Stimulated activated CD8-positive, alpha-beta memory T cell treated with anti-CD3 and anti-CD28 coated beads, Interleukin-15, amount 100 ng/mL, for 48 hours (primary cell): Measurements from ENCODE around the gene FAM89B.

Experiments used
- DNase-seq, 2 donors: peaks; one replicate each; pipeline ENCODE4 v3.0.0-alpha.2; 2020; ENCODE audit warnings: low read depth in 2 of 2

Gene FAM89B

DNA sequence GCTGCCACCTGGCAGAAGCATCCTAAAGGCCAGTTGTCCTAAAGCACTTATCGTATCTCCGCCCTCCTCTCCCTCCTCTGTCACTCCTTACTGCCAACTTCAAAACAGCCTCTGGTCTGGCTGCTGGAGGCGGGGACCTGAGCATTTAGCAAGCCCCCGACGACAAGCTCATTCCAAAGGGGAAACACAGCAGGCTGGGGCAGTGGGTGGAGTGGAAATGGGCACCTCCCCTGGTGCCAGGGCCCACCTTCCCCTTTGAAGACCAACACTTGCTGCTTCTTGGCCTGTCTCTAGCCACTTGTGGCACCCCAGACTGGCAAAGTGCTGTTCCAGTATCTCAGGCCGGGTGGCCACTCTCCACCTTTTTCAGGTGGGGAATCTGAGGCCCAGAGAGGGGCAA lies 38.1 kb downstream of the FAM89B start:
- DNase-seq = no peak

DNA sequence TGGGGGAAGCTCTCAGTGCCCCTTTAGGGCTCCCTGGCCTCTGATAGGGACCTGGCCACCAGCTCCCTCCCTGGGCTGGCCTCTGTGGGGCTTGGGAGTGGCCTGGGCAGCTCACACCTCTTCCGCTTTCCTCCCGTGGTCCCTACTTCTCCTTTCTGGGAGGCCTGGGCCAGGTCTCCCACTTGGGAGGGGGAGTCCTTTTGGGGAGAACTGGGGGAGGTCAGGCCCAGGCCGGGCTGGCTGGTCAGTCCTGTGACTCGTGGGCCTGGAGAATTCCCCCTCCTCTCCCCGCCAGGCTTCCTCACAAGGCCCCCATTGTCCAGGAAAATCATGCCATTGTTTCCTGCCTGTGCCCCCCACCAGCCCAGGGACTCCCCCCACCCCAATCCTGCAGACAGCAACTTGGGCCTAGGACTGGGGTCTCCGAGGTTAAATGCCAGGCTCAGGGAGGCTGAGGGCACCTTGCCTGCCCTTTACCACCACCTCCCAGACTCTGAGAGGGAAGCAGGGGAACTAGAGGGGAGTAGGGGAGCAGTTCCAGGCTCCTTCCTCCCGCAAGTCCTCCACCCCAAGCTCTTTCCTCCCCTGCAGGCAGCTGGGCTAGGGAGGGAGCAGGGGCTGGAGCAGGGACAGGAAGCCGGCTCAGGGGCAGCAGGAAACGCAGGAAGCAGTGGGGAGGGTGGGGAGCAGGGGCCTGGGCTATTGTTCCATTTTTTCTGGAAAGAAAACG lies 38.9 kb downstream of the FAM89B start:
- no peak for DNase-seq

DNA sequence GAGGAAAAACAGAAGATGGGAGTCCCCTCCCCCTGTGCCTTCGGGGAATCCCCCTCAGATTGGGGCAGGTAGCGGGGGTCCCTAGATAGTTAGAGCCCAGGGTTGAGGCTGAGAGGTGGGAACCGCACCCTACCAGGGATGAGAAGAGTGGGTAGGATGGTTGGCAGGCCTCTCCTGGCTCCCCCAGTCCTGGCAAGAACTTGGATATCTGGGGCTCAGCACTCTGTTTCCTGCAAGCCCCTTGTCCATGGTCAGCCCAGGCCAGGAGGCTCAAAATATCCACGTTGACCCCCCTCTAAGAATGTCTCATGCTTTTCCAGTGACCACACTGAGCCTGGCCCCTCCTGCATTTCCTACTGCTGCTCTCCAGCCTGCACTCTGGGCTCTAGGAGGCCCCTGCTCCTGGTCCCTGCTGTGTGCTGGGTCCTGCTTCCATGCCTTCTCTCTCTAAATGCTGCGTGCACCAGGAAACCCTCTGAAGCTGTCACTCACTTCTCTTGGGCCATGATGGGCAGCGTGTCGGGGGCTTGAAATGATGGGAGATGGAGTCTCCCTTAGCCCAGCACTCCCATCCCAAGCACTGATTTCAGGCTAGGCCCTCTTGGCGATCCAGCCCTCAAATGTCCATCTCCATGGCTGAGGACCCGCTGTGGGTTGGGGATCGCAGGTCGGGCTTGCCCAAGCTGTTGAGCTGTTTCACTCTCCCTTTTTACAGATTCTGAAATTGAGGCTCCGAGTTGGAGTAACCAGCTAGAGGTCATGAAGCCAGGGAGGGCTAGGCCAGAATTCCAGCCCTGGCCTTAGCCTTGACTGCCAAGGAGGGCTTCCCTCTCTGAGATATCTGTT lies 39.6 kb downstream of the FAM89B start:
- no peak for DNase-seq

DNA sequence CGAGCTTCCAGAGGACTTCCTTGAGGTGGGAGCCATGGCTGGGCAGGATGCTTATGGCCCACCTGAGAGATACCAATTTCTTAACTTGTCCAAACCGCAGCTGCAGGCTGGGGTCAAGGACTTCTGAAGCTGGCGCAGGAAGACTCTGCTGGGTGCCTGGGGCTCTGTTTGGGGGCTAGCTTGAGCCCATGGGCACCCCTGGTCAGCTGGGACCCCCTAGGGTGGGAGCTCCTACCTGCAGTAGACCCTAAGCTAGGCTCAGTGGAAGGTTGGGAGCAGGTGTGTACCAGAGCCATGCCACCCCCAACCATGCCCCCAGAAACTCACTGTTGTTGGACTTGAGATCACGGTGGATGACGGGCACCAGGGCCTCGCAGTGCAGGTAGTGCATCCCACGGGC lies 40.4 kb downstream of the FAM89B start:
- no peak for DNase-seq

DNA sequence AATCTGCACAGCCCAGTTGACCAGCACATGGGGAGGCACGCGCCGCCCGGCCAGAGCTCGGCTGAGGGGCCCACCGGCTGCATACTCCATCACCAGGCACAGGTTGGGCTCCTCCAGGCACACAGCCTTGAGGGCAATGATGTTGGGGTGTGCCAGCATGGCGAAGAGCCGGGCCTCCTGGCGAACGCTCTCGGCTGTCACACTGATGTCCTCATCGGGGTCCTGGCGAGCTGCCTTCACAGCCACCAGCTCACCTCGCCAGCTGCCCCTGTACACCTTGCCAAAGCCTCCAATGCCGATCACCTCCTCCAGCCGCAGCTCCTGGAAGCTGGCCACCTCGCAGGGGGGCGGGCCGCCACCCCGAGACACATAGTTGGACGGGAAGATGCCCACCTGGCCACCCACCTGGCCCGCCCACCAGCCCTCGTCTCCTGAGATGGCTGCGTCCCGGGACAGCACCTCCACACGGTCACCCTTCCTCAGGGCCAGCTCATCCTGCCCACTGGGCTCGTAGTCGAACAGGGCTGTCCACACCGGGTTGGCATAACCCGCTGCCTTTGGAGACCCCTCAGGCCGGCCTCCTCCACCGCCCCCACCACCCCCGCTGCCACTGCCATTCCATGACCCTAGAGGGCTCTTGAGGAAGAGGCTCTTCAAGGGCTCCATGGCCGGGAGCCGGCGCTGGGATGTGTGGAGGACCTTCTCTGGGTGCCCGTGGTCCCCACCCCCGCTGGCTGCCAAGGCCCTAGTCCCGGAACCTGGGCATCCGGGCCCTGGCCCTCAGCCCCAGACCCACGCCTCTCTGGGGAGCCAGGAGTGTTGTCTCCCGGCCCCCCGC lies 41.0 kb downstream of the FAM89B start:
- no peak for DNase-seq

DNA sequence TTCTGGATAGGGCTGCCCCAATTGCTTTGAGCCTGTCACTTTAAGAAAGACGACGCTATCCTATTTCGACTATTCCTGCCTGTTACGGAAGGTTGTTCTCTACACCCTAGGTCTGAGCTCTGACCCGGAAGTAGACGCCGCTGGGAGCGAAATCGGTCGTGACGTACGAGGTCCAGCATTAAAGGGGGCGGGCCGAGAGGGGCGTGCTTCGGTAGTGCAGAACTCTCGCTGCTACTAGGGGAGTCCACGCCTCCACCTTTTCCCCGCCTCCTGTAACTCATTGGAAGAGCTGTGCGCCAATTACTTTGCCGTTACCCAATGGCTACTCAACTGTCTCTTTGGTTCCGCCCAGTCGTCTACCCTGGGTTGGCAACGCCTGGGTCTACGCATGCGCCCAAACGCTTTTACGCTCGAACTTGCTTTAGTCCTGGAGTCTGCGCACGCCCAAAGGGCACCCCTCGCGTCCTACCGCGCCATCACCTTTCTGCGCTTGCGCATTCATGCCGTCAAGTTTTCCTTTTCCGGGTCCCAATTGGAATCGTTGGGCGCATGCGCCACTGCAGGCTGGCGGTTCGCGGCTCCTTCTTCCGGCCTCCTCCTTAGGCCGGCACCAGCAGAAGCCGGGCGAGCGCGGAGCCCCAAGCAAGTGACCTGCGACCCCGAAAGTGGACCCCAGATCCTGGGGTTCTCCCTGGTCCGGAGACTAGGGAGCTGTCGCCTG lies 43.1 kb downstream of the FAM89B start, which contains the start of gene PCNX3:
TSS of gene PCNX3 (plus strand) at position 548 of the 721 bp plus-strand sequence. CDS start 536 bp downstream, outside the sequence.
- peak; percentile 100 for DNase-seq

DNA sequence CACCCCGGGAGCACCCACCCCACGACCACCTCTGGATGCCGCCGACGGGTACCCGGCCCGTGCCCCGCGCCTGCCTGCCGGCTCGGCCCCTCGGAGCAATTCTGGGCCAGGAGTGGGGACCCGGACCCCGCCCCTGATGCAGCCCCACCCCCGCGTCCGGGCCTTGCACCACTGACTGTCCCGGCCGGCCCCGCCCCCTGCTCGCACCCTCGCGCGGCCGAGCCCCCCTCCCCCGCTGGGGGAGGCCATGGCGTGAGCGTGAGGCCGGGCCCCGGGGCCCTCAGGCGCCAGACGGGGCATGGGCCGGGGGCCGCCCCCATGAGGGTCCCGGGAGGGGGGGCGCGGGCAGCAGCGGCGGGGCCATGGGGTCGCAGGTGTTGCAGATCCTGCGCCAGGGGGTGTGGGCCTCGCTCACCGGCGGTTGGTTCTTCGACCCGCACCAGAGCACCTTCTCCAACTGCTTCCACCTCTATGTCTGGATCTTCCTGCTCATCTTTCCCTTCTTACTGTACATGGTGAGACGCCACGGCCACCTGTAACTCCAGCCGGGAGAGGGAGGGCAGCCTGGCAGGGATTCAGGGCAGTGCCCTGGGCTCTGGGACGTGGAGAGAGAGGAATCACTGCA lies 43.7 kb downstream of the FAM89B start:
- DNase-seq = peak; percentile 28 to 47

DNA sequence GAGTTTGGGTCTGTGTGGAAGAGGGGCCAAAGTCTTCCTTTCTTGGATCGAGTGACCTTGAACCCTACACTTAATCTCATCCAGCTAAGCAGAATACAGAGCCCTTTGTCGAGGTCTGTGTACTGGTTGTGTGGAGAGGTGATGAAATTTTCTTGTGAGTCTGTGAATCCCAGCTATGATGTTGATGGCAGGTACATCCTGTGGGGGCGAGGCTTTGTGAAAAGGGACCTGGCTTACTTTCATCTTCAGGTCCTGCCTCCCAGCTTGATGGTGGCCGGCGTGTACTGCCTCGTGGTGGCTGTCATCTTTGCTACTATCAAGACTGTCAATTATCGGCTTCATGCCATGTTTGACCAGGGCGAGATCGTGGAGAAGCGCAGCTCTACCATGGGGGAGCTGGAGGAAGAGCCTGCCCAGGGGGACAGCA lies 44.2 kb downstream of the FAM89B start:
- no peak for DNase-seq

DNA sequence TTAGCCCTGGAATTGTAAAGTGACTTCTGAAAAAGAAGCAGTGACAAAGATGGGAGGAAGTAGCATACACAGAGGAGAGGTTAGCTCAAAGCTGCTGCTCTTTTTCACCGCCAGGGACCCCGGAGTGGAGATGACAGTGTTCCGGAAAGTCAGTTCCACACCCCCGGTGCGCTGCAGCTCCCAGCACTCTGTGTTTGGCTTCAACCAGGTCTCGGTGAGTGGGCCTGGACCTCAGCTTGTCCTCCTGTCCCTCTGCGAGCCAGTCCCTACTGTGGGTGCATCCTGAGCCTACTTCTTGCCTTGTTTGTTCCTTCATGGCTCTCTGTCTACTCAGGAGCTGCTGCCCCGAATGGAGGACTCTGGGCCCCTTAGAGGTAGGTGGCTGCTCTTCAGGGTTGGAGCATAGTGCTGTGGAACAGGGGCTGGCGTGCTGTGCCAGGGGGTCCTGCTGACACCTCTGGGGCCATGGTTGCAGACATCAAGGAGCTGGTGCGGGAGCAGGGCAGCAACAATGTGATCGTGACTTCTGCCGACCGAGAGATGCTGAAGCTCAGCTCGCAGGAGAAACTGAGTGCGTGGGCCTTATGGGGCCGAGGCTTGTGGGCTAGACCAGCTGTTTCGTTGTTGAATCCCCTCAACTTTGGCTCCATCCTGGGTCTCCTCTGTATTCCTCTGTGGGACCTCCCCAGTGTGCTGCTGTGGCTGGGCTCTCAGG lies 45.0 kb downstream of the FAM89B start:
- no peak for DNase-seq

DNA sequence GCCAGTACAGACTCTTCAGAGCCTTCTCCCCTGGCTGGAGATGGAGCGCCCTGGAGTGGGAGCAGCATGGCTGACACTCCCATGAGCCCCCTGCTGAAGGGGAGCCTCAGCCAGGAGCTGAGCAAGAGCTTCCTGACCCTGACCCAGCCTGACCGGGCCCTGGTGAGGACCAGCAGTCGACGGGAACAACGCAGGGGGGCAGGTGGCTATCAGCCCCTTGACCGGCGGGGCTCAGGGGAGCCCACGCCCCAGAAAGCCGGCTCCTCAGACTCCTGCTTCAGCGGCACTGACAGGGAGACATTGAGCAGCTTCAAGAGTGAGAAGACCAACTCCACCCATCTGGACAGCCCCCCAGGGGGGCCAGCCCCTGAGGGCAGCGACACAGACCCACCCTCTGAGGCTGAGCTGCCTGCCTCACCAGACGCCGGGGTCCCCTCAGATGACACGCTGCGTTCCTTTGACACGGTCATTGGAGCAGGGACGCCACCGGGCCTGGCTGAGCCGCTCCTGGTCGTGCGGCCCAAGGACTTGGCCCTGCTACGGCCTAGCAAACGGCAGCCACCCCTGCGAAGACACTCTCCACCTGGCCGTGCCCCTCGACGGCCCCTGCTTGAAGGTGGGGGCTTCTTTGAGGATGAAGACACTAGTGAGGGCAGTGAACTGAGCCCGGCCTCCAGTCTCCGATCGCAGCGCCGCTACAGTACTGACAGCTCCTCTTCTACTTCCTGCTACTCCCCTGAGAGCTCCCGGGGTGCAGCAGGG lies 45.8 kb downstream of the FAM89B start:
- DNase-seq = no peak

DNA sequence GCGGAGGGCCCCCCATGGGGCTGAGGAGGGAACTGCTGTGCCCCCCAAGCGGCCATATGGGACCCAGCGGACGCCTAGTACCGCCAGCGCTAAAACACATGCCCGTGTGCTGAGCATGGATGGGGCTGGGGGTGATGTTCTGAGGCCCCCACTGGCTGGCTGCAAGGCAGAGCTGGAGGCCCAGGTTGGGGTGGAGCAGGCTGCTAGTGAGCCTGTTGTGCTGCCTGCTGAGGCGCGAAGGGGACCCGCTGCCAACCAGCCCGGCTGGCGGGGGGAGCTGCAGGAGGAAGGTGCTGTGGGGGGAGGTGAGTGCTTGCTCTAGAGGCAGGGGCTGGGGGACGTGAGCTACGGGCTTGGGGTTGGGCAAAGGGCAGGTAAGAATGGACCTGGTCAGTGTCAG lies 46.4 kb downstream of the FAM89B start:
- no peak for DNase-seq

DNA sequence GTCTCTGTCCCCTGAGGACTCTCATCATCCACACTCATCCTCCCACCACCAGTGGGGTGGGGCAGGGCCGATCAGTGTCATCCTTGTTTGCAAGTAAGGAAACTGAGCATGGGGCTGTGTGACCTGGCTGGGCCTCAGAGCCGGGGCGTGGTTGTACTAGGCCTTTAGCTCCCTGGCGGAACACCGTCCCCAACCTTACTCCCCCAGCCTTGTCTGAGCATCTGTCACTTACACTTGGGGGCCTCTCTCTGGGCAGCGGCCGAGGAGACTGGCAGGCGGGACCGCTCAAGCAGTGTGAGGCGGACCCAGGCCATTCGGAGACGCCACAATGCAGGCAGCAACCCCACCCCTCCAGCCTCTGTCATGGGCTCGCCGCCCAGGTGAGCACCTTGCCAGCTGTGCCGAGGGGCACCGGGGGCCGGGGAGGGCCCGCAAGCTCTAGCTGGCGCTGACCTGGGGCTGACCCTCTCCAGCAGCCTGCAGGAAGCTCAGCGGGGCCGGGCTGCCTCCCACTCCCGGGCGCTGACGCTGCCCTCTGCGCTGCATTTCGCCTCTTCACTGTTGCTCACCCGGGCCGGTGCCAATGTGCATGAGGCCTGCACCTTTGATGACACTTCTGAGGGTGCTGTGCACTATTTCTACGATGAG lies 47.1 kb downstream of the FAM89B start:
- no peak for DNase-seq

DNA sequence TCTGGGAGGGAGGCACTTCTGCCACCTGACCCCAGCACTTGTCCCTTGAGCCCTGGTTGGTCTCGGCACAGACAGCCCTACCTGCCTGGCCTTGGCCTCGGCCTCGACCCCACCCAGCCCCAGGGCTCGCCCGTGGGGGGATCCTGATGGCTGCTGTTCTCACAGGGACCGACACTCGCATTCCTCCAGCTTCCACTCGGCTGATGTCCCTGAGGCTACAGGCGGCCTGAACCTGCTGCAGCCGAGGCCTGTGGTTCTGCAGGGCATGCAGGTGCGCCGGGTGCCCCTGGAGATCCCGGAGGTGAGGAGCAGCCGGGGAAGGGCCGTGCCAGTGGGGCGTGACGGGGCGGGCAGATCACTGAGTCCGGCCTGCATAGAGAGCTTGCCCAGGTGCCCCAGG lies 48.3 kb downstream of the FAM89B start:
- DNase-seq = no peak

DNA sequence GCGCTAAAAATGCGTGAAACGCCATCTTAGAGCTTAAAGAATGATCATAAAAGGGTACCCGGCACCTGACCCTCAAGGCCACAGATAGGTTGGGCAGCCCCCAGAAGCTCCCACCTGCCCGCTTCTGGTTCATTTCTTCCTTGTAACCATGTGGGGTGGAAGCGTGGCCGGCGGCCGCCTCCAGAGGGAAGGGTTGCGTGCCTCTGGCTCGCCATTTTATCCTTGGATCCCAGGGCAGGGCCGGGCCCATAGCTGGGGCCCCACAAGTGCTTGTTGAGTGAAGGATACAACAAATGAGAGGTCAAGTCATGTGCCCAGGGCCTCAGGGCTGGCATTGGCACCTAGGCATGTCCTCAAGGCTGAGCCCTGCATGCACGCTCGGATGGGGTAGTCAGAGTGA lies 49.1 kb downstream of the FAM89B start:
- DNase-seq = no peak

DNA sequence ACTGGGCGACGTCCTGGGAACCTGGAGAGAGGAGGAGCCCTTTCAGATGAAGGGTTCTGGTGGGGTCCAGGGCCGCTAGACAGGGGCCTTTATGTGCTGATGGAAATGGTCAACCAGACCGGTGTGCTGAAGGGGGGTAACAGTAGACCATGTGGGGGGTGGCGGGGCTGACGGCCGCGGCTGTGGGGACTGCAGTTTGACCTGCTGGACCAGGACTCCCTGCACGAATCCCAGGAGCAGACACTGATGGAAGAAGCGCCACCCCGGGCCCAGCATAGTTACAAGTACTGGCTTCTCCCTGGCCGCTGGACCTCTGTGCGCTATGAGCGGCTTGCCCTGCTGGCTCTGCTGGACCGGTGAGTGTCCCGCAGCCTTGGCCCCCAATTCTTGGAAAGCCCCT lies 49.7 kb downstream of the FAM89B start:
- DNase-seq = no peak

DNA sequence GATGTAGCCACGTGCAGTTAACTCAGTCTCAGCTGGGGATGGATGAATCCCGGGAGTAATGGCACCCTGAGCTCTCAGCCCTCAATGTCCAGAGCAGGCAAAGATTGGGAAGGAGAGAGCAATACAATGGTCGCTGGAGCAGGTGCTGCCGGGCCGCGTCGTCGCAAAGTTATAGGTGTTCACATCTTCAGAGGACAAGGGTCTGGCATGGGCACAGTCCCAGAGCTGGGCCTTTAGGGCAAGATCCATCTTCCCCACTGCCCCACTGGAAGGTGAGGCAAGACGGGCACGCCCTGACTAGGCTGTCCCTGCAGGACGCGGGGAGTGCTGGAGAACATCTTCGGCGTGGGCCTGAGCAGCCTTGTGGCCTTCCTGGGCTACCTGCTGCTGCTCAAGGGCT lies 50.8 kb downstream of the FAM89B start:
- DNase-seq = no peak
